ENCODE measurements around the gene CDR2.
"Not testable (repeated sequence)": the region's sequence is repeated elsewhere in the genome, so short reads cannot be mapped to it uniquely, and the experiment has no call there.

Gene CDR2

DNA sequence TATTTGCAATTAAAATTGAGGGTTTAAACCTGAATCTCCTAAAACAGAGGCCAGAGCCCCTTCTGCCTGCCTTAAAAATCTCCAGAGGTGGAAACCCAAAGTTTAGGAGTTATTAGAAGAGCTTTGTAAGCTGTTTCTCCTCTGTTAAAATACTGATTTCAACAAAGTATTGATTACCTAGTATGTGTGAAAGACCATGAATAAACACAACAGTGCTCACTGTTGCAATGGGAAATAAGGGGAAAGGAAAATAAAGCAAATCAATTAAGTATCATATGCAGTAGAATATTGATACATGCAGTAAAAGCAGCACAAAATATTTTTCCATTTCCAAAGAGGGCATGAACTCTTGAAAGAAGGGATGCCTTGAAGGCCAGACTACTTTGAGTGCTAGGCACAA, 14.7 kb downstream of the CDR2 start:
- H3K27ac ChIP-seq (ENCODE audit: low read depth, low read length): no peak overlapping the region
- H3K36me3 ChIP-seq (ENCODE audit: insufficient read depth, low read length): peaks cover 28% of the 10 kb centered on the region
- H3K9ac ChIP-seq (ENCODE audit: low read length): no peak overlapping the region
- H3K4me1 ChIP-seq (ENCODE audit: insufficient read depth, low read length): no peaks in the 10 kb centered on the region
- no peaks in the 10 kb centered on the region for H3K27me3 ChIP-seq (ENCODE audit: control insufficient read depth in 1 of 2, insufficient read depth in 2 of 2, low read length in 2 of 2)
- no peak overlapping the region for H3K4me3 ChIP-seq (ENCODE audit: low read depth in 1 of 2, low read length in 2 of 2)
- no peaks in the 10 kb centered on the region for H3K9me3 ChIP-seq (ENCODE audit: low read length)

GRCh38 chr16:22358000-22358399, 16.4 kb downstream of the CDR2 start:
- Histone ChIP-seq H3K4me3 (ENCODE audit: low read depth in 1 of 2, low read length in 2 of 2) (no peak overlapping the region), H3K4me1 (ENCODE audit: insufficient read depth, low read length) (peaks cover 13% of the 10 kb centered on the region), H3K27me3 (ENCODE audit: control insufficient read depth in 1 of 2, insufficient read depth in 2 of 2, low read length in 2 of 2) (no peaks in the 10 kb centered on the region), H3K36me3 (ENCODE audit: insufficient read depth, low read length) (peaks cover 13% of the 10 kb centered on the region), H3K9ac (ENCODE audit: low read length) (no peak overlapping the region), H3K9me3 (ENCODE audit: low read length) (no peaks in the 10 kb centered on the region), H3K27ac (ENCODE audit: low read depth, low read length) (no peak overlapping the region)

DNA sequence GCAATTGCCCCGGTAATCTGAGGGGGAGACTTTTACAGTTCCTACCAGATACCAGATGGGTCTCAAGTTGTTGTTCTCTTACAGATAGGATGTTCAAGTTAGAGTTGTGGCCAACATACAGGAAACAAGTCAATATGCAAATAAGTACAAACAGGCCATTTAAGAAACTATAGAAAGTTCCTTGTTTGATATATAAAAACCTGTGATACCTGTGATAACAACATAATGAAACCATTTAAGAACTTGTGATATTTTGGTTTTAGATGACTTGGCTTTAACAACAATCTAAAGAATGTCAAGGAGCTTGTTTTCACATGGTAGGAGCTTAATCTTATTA, 16.8 kb downstream of the CDR2 start:
- H3K9ac ChIP-seq (ENCODE audit: low read length): no peak overlapping the region
- H3K4me1 ChIP-seq (ENCODE audit: insufficient read depth, low read length): peaks cover 17% of the 10 kb centered on the region
- no peaks in the 10 kb centered on the region for H3K27me3 ChIP-seq (ENCODE audit: control insufficient read depth in 1 of 2, insufficient read depth in 2 of 2, low read length in 2 of 2)
- no peak overlapping the region for H3K27ac ChIP-seq (ENCODE audit: low read depth, low read length)
- no peak overlapping the region for H3K4me3 ChIP-seq (ENCODE audit: low read depth in 1 of 2, low read length in 2 of 2)
- H3K9me3 ChIP-seq (ENCODE audit: low read length): no peaks in the 10 kb centered on the region
- H3K36me3 ChIP-seq (ENCODE audit: insufficient read depth, low read length): peaks cover 10% of the 10 kb centered on the region

DNA sequence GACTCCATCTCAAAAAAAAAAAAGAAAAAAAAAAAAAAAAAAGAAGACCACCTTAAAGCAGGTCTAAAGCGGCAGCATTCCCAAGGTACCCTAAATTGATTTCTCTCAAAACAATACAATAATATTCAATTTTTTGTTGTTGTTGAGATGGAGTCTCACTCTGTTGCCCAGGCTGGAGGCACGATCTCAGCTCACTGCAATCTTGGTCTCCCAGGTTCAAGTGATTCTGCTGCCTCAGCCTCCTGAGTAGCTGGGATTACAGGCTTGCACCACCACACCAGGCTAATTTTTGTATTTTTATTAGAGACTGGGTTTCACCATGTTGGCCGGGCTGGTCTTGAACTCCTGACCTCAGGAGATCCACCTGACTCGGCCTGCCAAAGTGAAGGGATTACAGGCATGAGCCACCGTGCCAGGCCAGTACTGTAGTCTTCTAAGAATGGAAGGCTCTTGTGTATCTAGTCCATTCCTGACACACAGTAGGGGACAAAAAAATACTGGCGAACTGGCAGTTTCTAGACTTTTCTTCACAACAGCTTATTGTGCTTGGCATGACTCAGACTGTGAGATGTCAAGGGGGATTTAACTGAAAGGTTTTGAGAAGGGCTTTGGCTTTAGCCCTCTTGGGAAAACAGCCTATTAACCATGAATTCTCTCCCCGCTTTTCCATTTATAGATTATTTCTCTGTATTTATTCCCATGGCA, 17.3 kb downstream of the CDR2 start:
- Histone ChIP-seq H3K4me1 (ENCODE audit: insufficient read depth, low read length) (peaks cover 19% of the 10 kb centered on the region), H3K9me3 (ENCODE audit: low read length) (no peaks in the 10 kb centered on the region), H3K27me3 (ENCODE audit: control insufficient read depth in 1 of 2, insufficient read depth in 2 of 2, low read length in 2 of 2) (no peaks in the 10 kb centered on the region), H3K27ac (ENCODE audit: low read depth, low read length) (no peak overlapping the region), H3K4me3 (ENCODE audit: low read depth in 1 of 2, low read length in 2 of 2) (no peak overlapping the region), H3K9ac (ENCODE audit: low read length) (no peak overlapping the region), H3K36me3 (ENCODE audit: insufficient read depth, low read length) (peaks cover 6% of the 10 kb centered on the region)

DNA sequence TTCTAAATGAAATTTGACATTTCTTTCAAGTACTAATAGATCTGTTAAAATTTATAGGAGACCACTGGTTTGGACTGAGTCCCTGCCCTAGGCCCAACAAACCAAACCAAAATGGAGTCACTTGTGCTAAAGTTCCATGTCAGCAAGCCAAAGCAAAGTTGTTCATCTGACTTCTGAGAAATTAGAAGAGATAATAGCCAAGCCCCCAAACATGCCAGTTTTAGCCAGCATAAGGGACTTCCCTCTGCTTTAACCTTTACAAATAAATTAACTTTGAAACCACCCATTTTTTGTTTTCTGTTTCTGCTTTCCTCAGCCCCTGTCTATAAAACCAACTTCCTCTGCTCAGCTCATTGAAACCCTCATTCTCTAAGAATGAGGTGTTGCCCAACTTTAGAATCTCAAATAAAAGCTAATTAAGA, 18.9 kb downstream of the CDR2 start:
- no peaks in the 10 kb centered on the region for H3K9me3 ChIP-seq (ENCODE audit: low read length)
- peaks cover 19% of the 10 kb centered on the region for H3K4me1 ChIP-seq (ENCODE audit: insufficient read depth, low read length)
- H3K36me3 ChIP-seq (ENCODE audit: insufficient read depth, low read length): no peaks in the 10 kb centered on the region
- no peak overlapping the region for H3K4me3 ChIP-seq (ENCODE audit: low read depth in 1 of 2, low read length in 2 of 2)
- no peak overlapping the region for H3K9ac ChIP-seq (ENCODE audit: low read length)
- H3K27me3 ChIP-seq (ENCODE audit: control insufficient read depth in 1 of 2, insufficient read depth in 2 of 2, low read length in 2 of 2): no peaks in the 10 kb centered on the region
- no peak overlapping the region for H3K27ac ChIP-seq (ENCODE audit: low read depth, low read length)

- Histone ChIP-seq H3K9ac (ENCODE audit: low read length) (no peak overlapping the region), H3K9me3 (ENCODE audit: low read length) (no peaks in the 10 kb centered on the region), H3K4me3 (ENCODE audit: low read depth in 1 of 2, low read length in 2 of 2) (no peak overlapping the region), H3K27ac (ENCODE audit: low read depth, low read length) (no peak overlapping the region), H3K4me1 (ENCODE audit: insufficient read depth, low read length) (peaks cover 19% of the 10 kb centered on the region), H3K27me3 (ENCODE audit: control insufficient read depth in 1 of 2, insufficient read depth in 2 of 2, low read length in 2 of 2) (no peaks in the 10 kb centered on the region), H3K36me3 (ENCODE audit: insufficient read depth, low read length) (peaks cover 12% of the 10 kb centered on the region)
Measured at GRCh38 chr16:22353933-22354541, 20.4 kb downstream of the CDR2 start.

DNA sequence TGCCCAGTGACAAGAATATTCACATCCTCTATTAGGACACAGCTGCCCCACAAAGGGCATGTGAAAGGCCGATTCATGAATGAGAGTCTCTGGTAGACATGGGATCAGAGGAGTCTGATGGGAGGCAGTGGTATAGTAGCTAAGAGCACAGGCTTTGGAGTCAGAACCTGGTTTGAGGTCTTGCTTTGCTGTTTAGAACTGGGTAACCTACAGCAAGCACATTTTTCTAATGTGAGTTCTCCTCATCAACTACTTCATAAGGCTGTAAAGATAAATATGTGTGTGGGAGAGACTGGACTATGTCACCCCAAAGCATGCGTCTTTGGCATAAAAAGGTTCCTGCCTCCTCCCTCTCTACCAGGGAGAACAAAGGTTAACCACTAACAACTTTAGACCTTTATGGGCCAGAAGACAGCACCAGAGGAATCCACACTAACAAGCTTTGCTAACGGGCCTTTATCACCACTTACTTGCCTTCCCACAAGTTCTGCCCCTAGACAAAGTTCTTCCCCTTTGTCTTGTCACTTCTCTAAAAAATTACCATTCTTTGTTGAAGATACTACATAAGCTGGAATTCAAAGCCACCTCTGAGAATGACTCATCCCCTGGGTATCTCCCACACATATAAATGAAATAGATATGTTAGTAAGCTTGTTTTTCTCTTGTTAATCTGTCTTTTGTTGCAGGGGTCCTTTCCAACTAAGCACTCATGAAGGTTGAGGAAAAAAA, 21.1 kb downstream of the CDR2 start:
- Histone ChIP-seq H3K27ac (ENCODE audit: low read depth, low read length) (no peak overlapping the region), H3K27me3 (ENCODE audit: control insufficient read depth in 1 of 2, insufficient read depth in 2 of 2, low read length in 2 of 2) (no peaks in the 10 kb centered on the region), H3K9me3 (ENCODE audit: low read length) (no peaks in the 10 kb centered on the region), H3K4me3 (ENCODE audit: low read depth in 1 of 2, low read length in 2 of 2) (no peak overlapping the region), H3K9ac (ENCODE audit: low read length) (no peak overlapping the region), H3K36me3 (ENCODE audit: insufficient read depth, low read length) (peaks cover 19% of the 10 kb centered on the region), H3K4me1 (ENCODE audit: insufficient read depth, low read length) (peaks cover 19% of the 10 kb centered on the region)

DNA sequence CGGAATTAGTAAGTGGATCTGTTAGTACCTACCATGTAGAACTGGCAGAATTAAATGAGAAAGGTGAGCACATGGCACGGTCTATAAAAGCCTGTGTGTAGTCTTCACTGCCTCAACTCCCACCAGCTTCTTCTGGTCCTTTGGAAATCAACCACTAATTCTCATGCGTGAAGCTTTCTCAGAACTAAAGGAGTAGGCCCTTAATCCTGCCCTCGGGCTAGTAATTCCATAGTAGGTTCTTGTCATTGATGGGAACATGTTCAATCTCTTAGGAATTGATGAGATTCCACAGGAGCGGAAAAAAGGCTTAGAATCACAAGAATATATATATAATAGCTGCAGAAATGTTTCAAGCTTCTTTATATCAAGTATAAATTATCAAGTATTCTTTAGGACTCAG, 21.7 kb downstream of the CDR2 start:
- Histone ChIP-seq H3K4me1 (ENCODE audit: insufficient read depth, low read length) (peaks cover 19% of the 10 kb centered on the region), H3K9me3 (ENCODE audit: low read length) (no peaks in the 10 kb centered on the region), H3K36me3 (ENCODE audit: insufficient read depth, low read length) (peaks cover 24% of the 10 kb centered on the region), H3K4me3 (ENCODE audit: low read depth in 1 of 2, low read length in 2 of 2) (no peak overlapping the region), H3K27me3 (ENCODE audit: control insufficient read depth in 1 of 2, insufficient read depth in 2 of 2, low read length in 2 of 2) (no peaks in the 10 kb centered on the region), H3K9ac (ENCODE audit: low read length) (no peak overlapping the region), H3K27ac (ENCODE audit: low read depth, low read length) (no peak overlapping the region)

DNA sequence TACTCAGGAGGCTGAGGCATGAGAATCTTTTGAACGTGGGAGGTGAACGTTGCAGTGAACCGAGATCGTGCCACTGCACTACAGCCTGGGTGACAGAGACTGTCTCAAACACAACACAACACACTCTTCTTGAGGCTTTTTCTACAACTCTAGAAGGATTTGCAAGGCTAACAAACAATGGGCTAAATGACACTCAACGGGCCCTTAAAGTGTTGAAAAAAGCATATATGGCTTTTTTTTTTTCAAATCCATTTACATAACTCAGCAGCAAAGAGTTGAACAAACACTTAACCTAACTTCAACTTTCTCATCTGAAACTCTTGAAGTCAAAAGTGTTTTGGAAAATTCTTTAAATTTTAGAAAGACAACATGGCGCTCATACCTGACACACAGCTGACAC, 22.3 kb downstream of the CDR2 start:
- no peaks in the 10 kb centered on the region for H3K9me3 ChIP-seq (ENCODE audit: low read length)
- H3K9ac ChIP-seq (ENCODE audit: low read length): no peak overlapping the region
- no peak overlapping the region for H3K27ac ChIP-seq (ENCODE audit: low read depth, low read length)
- H3K27me3 ChIP-seq (ENCODE audit: control insufficient read depth in 1 of 2, insufficient read depth in 2 of 2, low read length in 2 of 2): no peaks in the 10 kb centered on the region
- peaks cover 25% of the 10 kb centered on the region for H3K4me1 ChIP-seq (ENCODE audit: insufficient read depth, low read length)
- peaks cover 28% of the 10 kb centered on the region for H3K36me3 ChIP-seq (ENCODE audit: insufficient read depth, low read length)
- H3K4me3 ChIP-seq (ENCODE audit: low read depth in 1 of 2, low read length in 2 of 2): no peak overlapping the region

DNA sequence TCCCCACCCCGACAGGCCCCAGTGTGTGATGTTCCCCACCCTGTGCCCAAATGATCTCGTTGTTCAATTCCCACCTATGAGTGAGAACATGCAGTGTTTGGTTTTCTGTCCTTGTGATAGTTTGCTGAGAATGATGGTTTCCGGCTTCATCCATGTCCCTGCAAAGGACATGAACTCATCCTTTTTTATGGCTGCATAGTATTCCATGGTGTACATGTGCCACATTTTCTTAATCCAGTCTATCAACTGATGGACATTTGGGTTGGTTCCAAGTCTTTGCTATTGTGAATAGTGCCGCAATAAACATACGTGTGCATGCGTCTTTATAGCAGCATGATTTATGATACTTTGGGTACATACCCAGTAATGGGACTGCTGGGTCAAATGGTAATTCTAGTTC, 23.4 kb downstream of the CDR2 start:
- not testable (repeated sequence) for H3K27ac ChIP-seq (ENCODE audit: low read depth, low read length); H3K9ac ChIP-seq (ENCODE audit: low read length)
- H3K36me3 ChIP-seq (ENCODE audit: insufficient read depth, low read length): peaks cover 33% of the 10 kb centered on the region

GRCh38 chr16:22348291-22348690, 26.1 kb downstream of the CDR2 start:
- Histone ChIP-seq H3K9me3 (ENCODE audit: low read length) (no peaks in the 10 kb centered on the region), H3K27me3 (ENCODE audit: control insufficient read depth in 1 of 2, insufficient read depth in 2 of 2, low read length in 2 of 2) (no peaks in the 10 kb centered on the region), H3K36me3 (ENCODE audit: insufficient read depth, low read length) (peaks cover 33% of the 10 kb centered on the region), H3K9ac (ENCODE audit: low read length) (no peak overlapping the region), H3K4me1 (ENCODE audit: insufficient read depth, low read length) (peaks cover 28% of the 10 kb centered on the region), H3K27ac (ENCODE audit: low read depth, low read length) (no peak overlapping the region), H3K4me3 (ENCODE audit: low read depth in 1 of 2, low read length in 2 of 2) (no peak overlapping the region)

More for the DNA sequence above, 23.4 kb downstream of the CDR2 start:
- H3K4me1 ChIP-seq (ENCODE audit: insufficient read depth, low read length): peaks cover 34% of the 10 kb centered on the region
- not testable (repeated sequence) for H3K4me3 ChIP-seq (ENCODE audit: low read depth in 1 of 2, low read length in 2 of 2); H3K9me3 ChIP-seq (ENCODE audit: low read length); H3K27me3 ChIP-seq (ENCODE audit: control insufficient read depth in 1 of 2, insufficient read depth in 2 of 2, low read length in 2 of 2)
